K562 (cell line): ENCODE results near the gene SDF4.

Source experiments
- EP300 ChIP-seq: IDR thresholded peaks from 2 replicates; pipeline ENCODE4 v1.6.1; 2012; ENCODE audit warnings: low read length, improper control_type of control experiment
- EZH2 ChIP-seq: IDR thresholded peaks from 2 replicates; pipeline ENCODE4 v1.6.1; 2012; ENCODE audit warnings: low read depth, mild to moderate bottlenecking, inconsistent platforms, low read length, borderline replicate concordance
- HDGF ChIP-seq: fragments of 450-650 bp; IDR thresholded peaks from 2 replicates; pipeline ENCODE4 v1.6.1; 2016
- KDM4B ChIP-seq, 2 experiments: fragments of 450-650 bp in 1 of 2; sonication (generic) in 1 of 2; IDR thresholded peaks; 2 replicates each; pipeline ENCODE4 v1.6.1; 2016 to 2017; ENCODE audit warnings: borderline replicate concordance in 2 of 2, antibody characterized with exemption in 1 of 2, low read depth in 1 of 2, mild to moderate bottlenecking in 1 of 2
- MCM2 ChIP-seq: fragments of 450-650 bp; IDR thresholded peaks from 2 replicates; pipeline ENCODE4 v1.6.1; 2017; ENCODE audit warnings: low read depth, mild to moderate bottlenecking
- SIN3A ChIP-seq, 2 experiments: fragments of 150-350 bp in 1 of 2; IDR thresholded peaks; 2 replicates each; pipeline ENCODE4 v1.6.1; 2011 to 2016; ENCODE audit warnings: borderline replicate concordance in 2 of 2, low read depth in 2 of 2, low read length in 2 of 2, mild to moderate bottlenecking in 2 of 2, moderate library complexity in 2 of 2; ENCODE audit not compliant: control insufficient read depth in 1 of 2
- SP1 ChIP-seq: sonication (generic); formaldehyde crosslinking; IDR thresholded peaks from 2 replicates; pipeline ENCODE4 v1.8.1; 2022; ENCODE audit warnings: mild to moderate bottlenecking, missing genetic modification reagents
- U2AF2 ChIP-seq: fragments of 200-400 bp; formaldehyde crosslinking; optimal IDR thresholded peaks from 2 replicates; pipeline ENCODE3; 2017; ENCODE audit warnings: low read depth, mild to moderate bottlenecking, low read length
- ZNF134 ChIP-seq: fragments of 250-450 bp; sonication (Bioruptor Pico); conservative IDR thresholded peaks from 2 replicates; pipeline ENCODE4 v1.4.0; 2020
- TF ChIP-seq, protein P1 (sequence below): fragments of 250-450 bp; sonication (Bioruptor Pico); IDR thresholded peaks from 2 replicates; pipeline ENCODE4 v1.5.0; 2021; ENCODE audit warnings: mild to moderate bottlenecking, borderline replicate concordance
- TF ChIP-seq, protein P2 (sequence below), 3 experiments: fragments of 200-800 bp in 1 of 3; fragments of 250-450 bp in 1 of 3; fragments of 450-650 bp in 1 of 3; sonication (Bioruptor Pico) in 1 of 3; sonication (Bioruptor generic) in 1 of 3; formaldehyde crosslinking in 1 of 3; IDR thresholded peaks; 2 replicates each; pipeline versions ENCODE4 v1.6.1 to v1.8.0; 2016 to 2022; ENCODE audit warnings: mild to moderate bottlenecking in 2 of 3, missing genetic modification characterization in 2 of 3, missing compliant biosample characterization in 1 of 3, moderate library complexity in 1 of 3
- TF ChIP-seq, protein P3 (sequence below), 3 experiments: IDR thresholded peaks in 2 of 3; conservative IDR thresholded peaks in 1 of 3; 2 replicates each; pipeline ENCODE4 v1.5.1; 2011 to 2012; ENCODE audit warnings: low read length in 3 of 3, mild to moderate bottlenecking in 3 of 3, control low read depth in 2 of 3, improper control_type of control experiment in 1 of 3, inconsistent platforms in 1 of 3, low read depth in 1 of 3, mixed read lengths in 1 of 3, moderate library complexity in 1 of 3; ENCODE audit not compliant: insufficient read depth in 2 of 3

DNA sequence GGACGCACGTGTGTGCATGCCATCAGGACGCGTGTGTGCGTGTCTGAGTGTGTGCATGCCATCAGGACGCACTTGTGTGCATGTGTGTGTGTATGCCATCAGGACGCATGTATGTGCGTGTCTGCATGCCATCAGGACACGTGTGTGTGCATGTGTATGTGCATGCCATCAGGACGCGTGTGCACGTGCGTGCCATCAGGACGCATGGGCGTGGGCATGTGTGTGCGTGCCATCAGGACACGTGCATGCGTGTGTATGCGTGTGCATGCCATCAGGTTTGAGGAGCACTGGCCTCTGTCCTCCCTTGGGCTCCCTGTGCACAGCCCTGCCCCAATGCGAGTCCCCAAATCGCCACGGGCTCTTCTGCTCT lies 27.3 kb upstream of the SDF4 start:
- TF ChIP-seq EZH2 (no peak), MCM2 (no peak), EP300 (no peak), U2AF2 (no peak), SP1 (CRISPR knock-in tag) (no peak), HDGF (no peak), SIN3A (IDR thresholded peaks at IDR 0.05; ENCODE audit: borderline replicate concordance in 2 of 2, control insufficient read depth in 1 of 2, low read depth in 2 of 2, low read length in 2 of 2) (no peak), ZNF134 (CRISPR knock-in tag) (no peak), KDM4B (IDR thresholded peaks at IDR 0.05; ENCODE audit: borderline replicate concordance in 2 of 2, low read depth in 1 of 2) (no peak)
- TF ChIP-seq, protein P1, sequence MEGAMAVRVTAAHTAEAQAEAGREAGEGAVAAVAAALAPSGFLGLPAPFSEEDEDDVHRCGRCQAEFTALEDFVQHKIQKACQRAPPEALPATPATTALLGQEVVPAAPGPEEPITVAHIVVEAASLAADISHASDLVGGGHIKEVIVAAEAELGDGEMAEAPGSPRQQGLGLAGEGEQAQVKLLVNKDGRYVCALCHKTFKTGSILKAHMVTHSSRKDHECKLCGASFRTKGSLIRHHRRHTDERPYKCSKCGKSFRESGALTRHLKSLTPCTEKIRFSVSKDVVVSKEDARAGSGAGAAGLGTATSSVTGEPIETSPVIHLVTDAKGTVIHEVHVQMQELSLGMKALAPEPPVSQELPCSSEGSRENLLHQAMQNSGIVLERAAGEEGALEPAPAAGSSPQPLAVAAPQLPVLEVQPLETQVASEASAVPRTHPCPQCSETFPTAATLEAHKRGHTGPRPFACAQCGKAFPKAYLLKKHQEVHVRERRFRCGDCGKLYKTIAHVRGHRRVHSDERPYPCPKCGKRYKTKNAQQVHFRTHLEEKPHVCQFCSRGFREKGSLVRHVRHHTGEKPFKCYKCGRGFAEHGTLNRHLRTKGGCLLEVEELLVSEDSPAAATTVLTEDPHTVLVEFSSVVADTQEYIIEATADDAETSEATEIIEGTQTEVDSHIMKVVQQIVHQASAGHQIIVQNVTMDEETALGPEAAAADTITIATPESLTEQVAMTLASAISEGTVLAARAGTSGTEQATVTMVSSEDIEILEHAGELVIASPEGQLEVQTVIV (CRISPR knock-in tag), result no peak
- TF ChIP-seq, protein P2, sequence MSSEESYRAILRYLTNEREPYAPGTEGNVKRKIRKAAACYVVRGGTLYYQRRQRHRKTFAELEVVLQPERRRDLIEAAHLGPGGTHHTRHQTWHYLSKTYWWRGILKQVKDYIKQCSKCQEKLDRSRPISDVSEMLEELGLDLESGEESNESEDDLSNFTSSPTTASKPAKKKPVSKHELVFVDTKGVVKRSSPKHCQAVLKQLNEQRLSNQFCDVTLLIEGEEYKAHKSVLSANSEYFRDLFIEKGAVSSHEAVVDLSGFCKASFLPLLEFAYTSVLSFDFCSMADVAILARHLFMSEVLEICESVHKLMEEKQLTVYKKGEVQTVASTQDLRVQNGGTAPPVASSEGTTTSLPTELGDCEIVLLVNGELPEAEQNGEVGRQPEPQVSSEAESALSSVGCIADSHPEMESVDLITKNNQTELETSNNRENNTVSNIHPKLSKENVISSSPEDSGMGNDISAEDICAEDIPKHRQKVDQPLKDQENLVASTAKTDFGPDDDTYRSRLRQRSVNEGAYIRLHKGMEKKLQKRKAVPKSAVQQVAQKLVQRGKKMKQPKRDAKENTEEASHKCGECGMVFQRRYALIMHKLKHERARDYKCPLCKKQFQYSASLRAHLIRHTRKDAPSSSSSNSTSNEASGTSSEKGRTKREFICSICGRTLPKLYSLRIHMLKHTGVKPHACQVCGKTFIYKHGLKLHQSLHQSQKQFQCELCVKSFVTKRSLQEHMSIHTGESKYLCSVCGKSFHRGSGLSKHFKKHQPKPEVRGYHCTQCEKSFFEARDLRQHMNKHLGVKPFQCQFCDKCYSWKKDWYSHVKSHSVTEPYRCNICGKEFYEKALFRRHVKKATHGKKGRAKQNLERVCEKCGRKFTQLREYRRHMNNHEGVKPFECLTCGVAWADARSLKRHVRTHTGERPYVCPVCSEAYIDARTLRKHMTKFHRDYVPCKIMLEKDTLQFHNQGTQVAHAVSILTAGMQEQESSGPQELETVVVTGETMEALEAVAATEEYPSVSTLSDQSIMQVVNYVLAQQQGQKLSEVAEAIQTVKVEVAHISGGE (CRISPR knock-in tag; IDR thresholded peaks at IDR 0.05), result no peak
- TF ChIP-seq, protein P3, sequence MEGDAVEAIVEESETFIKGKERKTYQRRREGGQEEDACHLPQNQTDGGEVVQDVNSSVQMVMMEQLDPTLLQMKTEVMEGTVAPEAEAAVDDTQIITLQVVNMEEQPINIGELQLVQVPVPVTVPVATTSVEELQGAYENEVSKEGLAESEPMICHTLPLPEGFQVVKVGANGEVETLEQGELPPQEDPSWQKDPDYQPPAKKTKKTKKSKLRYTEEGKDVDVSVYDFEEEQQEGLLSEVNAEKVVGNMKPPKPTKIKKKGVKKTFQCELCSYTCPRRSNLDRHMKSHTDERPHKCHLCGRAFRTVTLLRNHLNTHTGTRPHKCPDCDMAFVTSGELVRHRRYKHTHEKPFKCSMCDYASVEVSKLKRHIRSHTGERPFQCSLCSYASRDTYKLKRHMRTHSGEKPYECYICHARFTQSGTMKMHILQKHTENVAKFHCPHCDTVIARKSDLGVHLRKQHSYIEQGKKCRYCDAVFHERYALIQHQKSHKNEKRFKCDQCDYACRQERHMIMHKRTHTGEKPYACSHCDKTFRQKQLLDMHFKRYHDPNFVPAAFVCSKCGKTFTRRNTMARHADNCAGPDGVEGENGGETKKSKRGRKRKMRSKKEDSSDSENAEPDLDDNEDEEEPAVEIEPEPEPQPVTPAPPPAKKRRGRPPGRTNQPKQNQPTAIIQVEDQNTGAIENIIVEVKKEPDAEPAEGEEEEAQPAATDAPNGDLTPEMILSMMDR (IDR thresholded peaks at IDR 0.05 in 2 of 3, conservative IDR thresholded peaks at IDR 0.05 in 1 of 3; ENCODE audit: insufficient read depth in 2 of 3, low read depth in 1 of 3, low read length in 3 of 3), result no peak
